ENCODE measurements around the gene NCOA3.
"Not testable (repeated sequence)": the region's sequence is repeated elsewhere in the genome, so short reads cannot be mapped to it uniquely, and the experiment has no call there.

NCOA3 gene

GRCh38 chr20:47468290-47469050, 33.2 kb upstream of the NCOA3 start:
- no peak for DNase-seq

- no peak for DNase-seq
These were observed 26.2 kb upstream of the NCOA3 start for GRCh38 chr20:47475419-47476044.

- DNase-seq, result no peak
These were observed 25.2 kb upstream of the NCOA3 start for GRCh38 chr20:47476452-47476851.

- DNase-seq, result no peak
These were observed 22.6 kb upstream of the NCOA3 start for GRCh38 chr20:47479093-47479492.

GRCh38 chr20:47479506-47479905, 22.2 kb upstream of the NCOA3 start:
- no peak for DNase-seq

GRCh38 chr20:47480239-47480638, 21.4 kb upstream of the NCOA3 start:
- DNase-seq, result no peak

- no peak for DNase-seq
These were observed 21.0 kb upstream of the NCOA3 start for GRCh38 chr20:47480705-47481104.

- no peak for DNase-seq
These were observed 20.1 kb upstream of the NCOA3 start for GRCh38 chr20:47481330-47482216.

GRCh38 chr20:47482705-47483104, 19.0 kb upstream of the NCOA3 start:
- no peak for DNase-seq

- DNase-seq, result no peak
These were observed 17.4 kb upstream of the NCOA3 start for GRCh38 chr20:47484303-47484702.

GRCh38 chr20:47487175-47487917, 14.3 kb upstream of the NCOA3 start:
- DNase-seq, result no peak

GRCh38 chr20:47489448-47489872, 12.2 kb upstream of the NCOA3 start:
- DNase-seq, result no peak

- no peak for DNase-seq
These were observed 10.9 kb upstream of the NCOA3 start for GRCh38 chr20:47490795-47491194.

GRCh38 chr20:47492284-47492683, 9.4 kb upstream of the NCOA3 start:
- no peak for DNase-seq

GRCh38 chr20:47493175-47493962, 8.3 kb upstream of the NCOA3 start:
- DNase-seq, result peak; percentile 42

GRCh38 chr20:47493963-47494293, 7.8 kb upstream of the NCOA3 start:
- DNase-seq, result no peak

GRCh38 chr20:47494606-47495005, 7.1 kb upstream of the NCOA3 start:
- not testable (repeated sequence) for DNase-seq

GRCh38 chr20:47496118-47496517, 5.6 kb upstream of the NCOA3 start:
- no peak for DNase-seq

GRCh38 chr20:47498606-47499005, 3.1 kb upstream of the NCOA3 start:
- no peak for DNase-seq

- DNase-seq, result no peak
These were observed 2.6 kb upstream of the NCOA3 start for GRCh38 chr20:47499053-47499452.

- DNase-seq, result not testable (repeated sequence)
These were observed 1.6 kb upstream of the NCOA3 start for GRCh38 chr20:47500082-47500481.

GRCh38 chr20:47500554-47500953, 1.1 kb upstream of the NCOA3 start:
- DNase-seq, result no peak
